ENCODE measurements around the gene KRT16.
"Not testable (repeated sequence)": the region's sequence is repeated elsewhere in the genome, so short reads cannot be mapped to it uniquely, and the experiment has no call there.

The KRT16 gene

GRCh38 chr17:41620583-41621434, 8.2 kb upstream of the KRT16 start:
- Histone ChIP-seq H3K4me3 (ENCODE audit: low read length in 2 of 2) (no peak overlapping the region), H3K9ac (ENCODE audit: low read depth in 1 of 2, low read length in 2 of 2) (no peak overlapping the region), H3K27ac (ENCODE audit: low read depth in 2 of 2, low read length in 2 of 2) (no peak overlapping the region), H3K9me3 (ENCODE audit: control insufficient read depth in 2 of 2, low read length in 2 of 2) (no peaks in the 10 kb centered on the region), H3K36me3 (ENCODE audit: control insufficient read depth in 2 of 2, insufficient read depth in 2 of 2, low read length in 2 of 2) (no peaks in the 10 kb centered on the region), H3K4me1 (ENCODE audit: control insufficient read depth in 2 of 2, insufficient read depth in 2 of 2, low read length in 2 of 2) (no peaks in the 10 kb centered on the region), H3K27me3 (ENCODE audit: control insufficient read depth in 2 of 2, insufficient read depth in 2 of 2, low read length in 2 of 2) (no peaks in the 10 kb centered on the region)

GRCh38 chr17:41619927-41620582, 7.5 kb upstream of the KRT16 start:
- H3K27ac ChIP-seq (ENCODE audit: low read depth in 2 of 2, low read length in 2 of 2); H3K27me3 ChIP-seq (ENCODE audit: control insufficient read depth in 2 of 2, insufficient read depth in 2 of 2, low read length in 2 of 2); H3K36me3 ChIP-seq (ENCODE audit: control insufficient read depth in 2 of 2, insufficient read depth in 2 of 2, low read length in 2 of 2); H3K4me1 ChIP-seq (ENCODE audit: control insufficient read depth in 2 of 2, insufficient read depth in 2 of 2, low read length in 2 of 2); H3K9ac ChIP-seq (ENCODE audit: low read depth in 1 of 2, low read length in 2 of 2); H3K4me3 ChIP-seq (ENCODE audit: low read length in 2 of 2); H3K9me3 ChIP-seq (ENCODE audit: control insufficient read depth in 2 of 2, low read length in 2 of 2): not testable (repeated sequence)

- Histone ChIP-seq H3K27me3 (ENCODE audit: control insufficient read depth in 2 of 2, insufficient read depth in 2 of 2, low read length in 2 of 2) (no peaks in the 10 kb centered on the region), H3K36me3 (ENCODE audit: control insufficient read depth in 2 of 2, insufficient read depth in 2 of 2, low read length in 2 of 2) (no peaks in the 10 kb centered on the region), H3K27ac (ENCODE audit: low read depth in 2 of 2, low read length in 2 of 2) (no peak overlapping the region), H3K4me3 (ENCODE audit: low read length in 2 of 2) (no peak overlapping the region), H3K9ac (ENCODE audit: low read depth in 1 of 2, low read length in 2 of 2) (no peak overlapping the region), H3K4me1 (ENCODE audit: control insufficient read depth in 2 of 2, insufficient read depth in 2 of 2, low read length in 2 of 2) (no peaks in the 10 kb centered on the region), H3K9me3 (ENCODE audit: control insufficient read depth in 2 of 2, low read length in 2 of 2) (no peaks in the 10 kb centered on the region)
Measured at GRCh38 chr17:41619036-41619926, 6.7 kb upstream of the KRT16 start.

- Histone ChIP-seq H3K9ac (ENCODE audit: low read depth in 1 of 2, low read length in 2 of 2) (no peak overlapping the region), H3K27ac (ENCODE audit: low read depth in 2 of 2, low read length in 2 of 2) (no peak overlapping the region), H3K4me3 (ENCODE audit: low read length in 2 of 2) (no peak overlapping the region), H3K9me3 (ENCODE audit: control insufficient read depth in 2 of 2, low read length in 2 of 2) (no peaks in the 10 kb centered on the region), H3K36me3 (ENCODE audit: control insufficient read depth in 2 of 2, insufficient read depth in 2 of 2, low read length in 2 of 2) (no peaks in the 10 kb centered on the region), H3K27me3 (ENCODE audit: control insufficient read depth in 2 of 2, insufficient read depth in 2 of 2, low read length in 2 of 2) (no peaks in the 10 kb centered on the region), H3K4me1 (ENCODE audit: control insufficient read depth in 2 of 2, insufficient read depth in 2 of 2, low read length in 2 of 2) (no peaks in the 10 kb centered on the region)
Measured at GRCh38 chr17:41618341-41619035, 5.9 kb upstream of the KRT16 start.

- Histone ChIP-seq H3K27ac (ENCODE audit: low read depth in 2 of 2, low read length in 2 of 2) (no peak overlapping the region), H3K36me3 (ENCODE audit: control insufficient read depth in 2 of 2, insufficient read depth in 2 of 2, low read length in 2 of 2) (no peaks in the 10 kb centered on the region), H3K27me3 (ENCODE audit: control insufficient read depth in 2 of 2, insufficient read depth in 2 of 2, low read length in 2 of 2) (no peaks in the 10 kb centered on the region), H3K9ac (ENCODE audit: low read depth in 1 of 2, low read length in 2 of 2) (no peak overlapping the region), H3K4me1 (ENCODE audit: control insufficient read depth in 2 of 2, insufficient read depth in 2 of 2, low read length in 2 of 2) (no peaks in the 10 kb centered on the region), H3K4me3 (ENCODE audit: low read length in 2 of 2) (no peak overlapping the region), H3K9me3 (ENCODE audit: control insufficient read depth in 2 of 2, low read length in 2 of 2) (no peaks in the 10 kb centered on the region)
Measured at GRCh38 chr17:41617698-41618097, 5.1 kb upstream of the KRT16 start.

GRCh38 chr17:41617136-41617535, 4.6 kb upstream of the KRT16 start:
- Histone ChIP-seq H3K9ac (ENCODE audit: low read depth in 1 of 2, low read length in 2 of 2) (no peak overlapping the region), H3K9me3 (ENCODE audit: control insufficient read depth in 2 of 2, low read length in 2 of 2) (no peaks in the 10 kb centered on the region), H3K4me3 (ENCODE audit: low read length in 2 of 2) (no peak overlapping the region), H3K36me3 (ENCODE audit: control insufficient read depth in 2 of 2, insufficient read depth in 2 of 2, low read length in 2 of 2) (no peaks in the 10 kb centered on the region), H3K4me1 (ENCODE audit: control insufficient read depth in 2 of 2, insufficient read depth in 2 of 2, low read length in 2 of 2) (no peaks in the 10 kb centered on the region), H3K27ac (ENCODE audit: low read depth in 2 of 2, low read length in 2 of 2) (no peak overlapping the region), H3K27me3 (ENCODE audit: control insufficient read depth in 2 of 2, insufficient read depth in 2 of 2, low read length in 2 of 2) (no peaks in the 10 kb centered on the region)

- H3K9ac ChIP-seq (ENCODE audit: low read depth in 1 of 2, low read length in 2 of 2); H3K9me3 ChIP-seq (ENCODE audit: control insufficient read depth in 2 of 2, low read length in 2 of 2); H3K27ac ChIP-seq (ENCODE audit: low read depth in 2 of 2, low read length in 2 of 2); H3K27me3 ChIP-seq (ENCODE audit: control insufficient read depth in 2 of 2, insufficient read depth in 2 of 2, low read length in 2 of 2); H3K4me3 ChIP-seq (ENCODE audit: low read length in 2 of 2); H3K4me1 ChIP-seq (ENCODE audit: control insufficient read depth in 2 of 2, insufficient read depth in 2 of 2, low read length in 2 of 2); H3K36me3 ChIP-seq (ENCODE audit: control insufficient read depth in 2 of 2, insufficient read depth in 2 of 2, low read length in 2 of 2): not testable (repeated sequence)
Measured at GRCh38 chr17:41616486-41616885, 3.9 kb upstream of the KRT16 start.

GRCh38 chr17:41615454-41615853, 2.9 kb upstream of the KRT16 start:
- H3K36me3 ChIP-seq (ENCODE audit: control insufficient read depth in 2 of 2, insufficient read depth in 2 of 2, low read length in 2 of 2), result no peaks in the 10 kb centered on the region
- H3K9ac ChIP-seq (ENCODE audit: low read depth in 1 of 2, low read length in 2 of 2), result no peak overlapping the region
- no peak overlapping the region for H3K27ac ChIP-seq (ENCODE audit: low read depth in 2 of 2, low read length in 2 of 2)
- H3K9me3 ChIP-seq (ENCODE audit: control insufficient read depth in 2 of 2, low read length in 2 of 2), result no peaks in the 10 kb centered on the region
- no peak overlapping the region for H3K4me3 ChIP-seq (ENCODE audit: low read length in 2 of 2)
- no peaks in the 10 kb centered on the region for H3K4me1 ChIP-seq (ENCODE audit: control insufficient read depth in 2 of 2, insufficient read depth in 2 of 2, low read length in 2 of 2)
- no peaks in the 10 kb centered on the region for H3K27me3 ChIP-seq (ENCODE audit: control insufficient read depth in 2 of 2, insufficient read depth in 2 of 2, low read length in 2 of 2)

GRCh38 chr17:41614767-41615166, 2.2 kb upstream of the KRT16 start:
- H3K4me1 ChIP-seq (ENCODE audit: control insufficient read depth in 2 of 2, insufficient read depth in 2 of 2, low read length in 2 of 2); H3K27ac ChIP-seq (ENCODE audit: low read depth in 2 of 2, low read length in 2 of 2); H3K4me3 ChIP-seq (ENCODE audit: low read length in 2 of 2); H3K9ac ChIP-seq (ENCODE audit: low read depth in 1 of 2, low read length in 2 of 2); H3K36me3 ChIP-seq (ENCODE audit: control insufficient read depth in 2 of 2, insufficient read depth in 2 of 2, low read length in 2 of 2); H3K27me3 ChIP-seq (ENCODE audit: control insufficient read depth in 2 of 2, insufficient read depth in 2 of 2, low read length in 2 of 2); H3K9me3 ChIP-seq (ENCODE audit: control insufficient read depth in 2 of 2, low read length in 2 of 2): not testable (repeated sequence)

Measured in mucosa of rectum (tissue), 2 donors.